ENCODE data around the gene NRXN2.

The NRXN2 gene

GRCh38 chr11:64661146-64661545, 61.9 kb downstream of the NRXN2 start:
- in situ Hi-C loops (cut with MboI; ENCODE audit: low pct_unique_long_range_greater_than_20kb, low sequenced_read_pairs), result no loop called here
- no peak for DNase-seq

DNA sequence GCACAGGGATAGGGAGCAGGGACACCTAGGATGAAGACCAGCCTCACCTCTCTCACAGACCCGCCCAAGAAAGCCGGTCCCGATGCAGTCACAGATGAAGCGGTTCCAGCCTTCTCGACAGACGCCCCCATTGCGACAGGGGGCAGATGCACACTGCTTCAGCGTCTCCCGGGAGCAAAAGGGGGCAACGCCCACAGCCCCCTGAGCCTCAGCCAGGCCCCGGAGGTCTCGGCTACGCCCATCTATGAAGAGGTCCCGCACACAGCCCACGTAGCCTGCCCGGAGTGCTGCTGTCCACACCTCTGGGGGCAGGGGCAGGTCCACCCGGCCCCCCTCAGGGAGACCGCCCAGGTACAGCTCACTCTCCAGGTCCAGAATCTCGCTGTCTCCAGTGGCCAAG, 62.3 kb downstream of the NRXN2 start:
- in situ Hi-C loops (cut with MboI; ENCODE audit: low pct_unique_long_range_greater_than_20kb, low sequenced_read_pairs), result no loop called here
- no peak for DNase-seq

DNA sequence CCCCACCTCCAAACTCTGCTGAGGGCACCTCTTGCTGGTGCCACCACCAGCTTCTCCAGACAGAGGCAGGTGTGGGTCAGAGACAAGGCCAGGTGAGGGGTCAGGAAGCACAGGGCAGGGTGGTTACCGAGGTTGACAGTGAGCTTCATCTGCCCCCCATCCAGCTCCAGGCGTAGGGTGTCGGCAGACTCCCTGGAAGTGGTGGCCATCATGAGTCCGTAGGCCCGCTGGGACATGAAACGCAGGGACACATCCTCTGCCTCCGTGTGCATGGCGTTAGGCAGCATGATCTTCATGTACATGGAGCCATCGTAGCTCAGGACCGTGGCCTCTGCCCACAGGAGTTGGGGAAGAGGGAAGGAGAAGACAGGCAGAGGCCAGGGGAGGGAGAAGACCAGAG, 62.8 kb downstream of the NRXN2 start:
- DNase-seq, result no peak
- in situ Hi-C loops (cut with MboI; ENCODE audit: low pct_unique_long_range_greater_than_20kb, low sequenced_read_pairs), result no loop called here

DNA sequence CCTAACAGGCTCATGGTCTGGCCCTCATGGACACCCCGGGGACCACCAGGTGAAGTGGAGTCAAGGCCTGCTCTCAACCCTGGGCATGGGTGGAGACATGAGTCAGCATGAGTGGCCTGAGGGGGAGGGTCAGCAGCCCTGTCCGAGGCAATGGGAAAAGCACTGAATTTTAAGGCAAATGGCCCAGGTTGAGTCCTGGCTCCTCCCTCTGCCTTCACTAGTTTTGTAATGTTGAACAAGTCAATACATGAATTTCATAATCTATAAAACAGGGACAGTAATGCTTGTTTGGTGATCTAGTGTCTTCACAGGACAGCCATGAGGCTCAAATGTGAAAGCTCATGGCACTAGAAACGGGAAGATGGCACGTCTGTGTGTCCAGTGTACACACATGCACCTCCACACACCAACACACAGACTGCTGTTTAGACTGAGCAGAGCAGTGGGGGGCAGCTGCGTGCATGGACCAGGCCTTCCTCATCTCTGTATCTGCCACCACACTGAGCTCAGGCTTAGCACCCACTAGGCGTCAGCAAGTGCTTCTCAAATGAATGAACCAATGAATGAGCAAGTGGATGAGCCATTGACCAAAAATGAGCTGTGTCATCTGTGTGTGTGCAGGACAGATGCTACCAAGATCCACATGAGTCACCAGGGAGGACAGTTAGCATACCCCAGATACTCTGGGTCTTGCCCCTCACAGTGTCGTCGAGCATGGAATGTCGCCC, 63.4 kb downstream of the NRXN2 start:
- in situ Hi-C loops (cut with MboI; ENCODE audit: low pct_unique_long_range_greater_than_20kb, low sequenced_read_pairs), result no loop called here

GRCh38 chr11:64658265-64658664, 64.7 kb downstream of the NRXN2 start:
- no peak for DNase-seq
- in situ Hi-C loops (cut with MboI; ENCODE audit: low pct_unique_long_range_greater_than_20kb, low sequenced_read_pairs), result no loop called here

More for the DNA sequence above, 63.4 kb downstream of the NRXN2 start:
- no peak for DNase-seq

DNA sequence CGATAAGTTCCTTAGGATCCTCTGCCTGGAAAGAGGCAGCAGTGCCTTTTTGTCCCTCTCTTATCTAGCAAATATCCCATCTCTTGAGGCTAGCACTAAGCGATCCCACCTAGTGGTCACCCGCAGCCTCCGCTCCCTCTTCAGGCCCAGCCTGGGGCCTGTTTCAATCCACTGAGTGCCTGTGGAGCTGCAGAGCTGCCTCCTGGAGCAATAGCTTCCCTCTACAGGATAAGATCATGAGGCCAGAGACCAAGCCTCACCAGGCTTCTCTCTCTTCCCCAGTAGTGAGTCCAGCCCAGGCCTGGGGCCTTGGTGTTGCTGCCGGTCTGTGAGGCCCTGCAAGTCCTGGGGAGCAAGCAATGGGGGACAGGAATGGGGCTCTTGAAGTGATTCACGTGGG, 66.1 kb downstream of the NRXN2 start:
- DNase-seq, result no peak
- in situ Hi-C loops (cut with MboI; ENCODE audit: low pct_unique_long_range_greater_than_20kb, low sequenced_read_pairs), result no loop called here

DNA sequence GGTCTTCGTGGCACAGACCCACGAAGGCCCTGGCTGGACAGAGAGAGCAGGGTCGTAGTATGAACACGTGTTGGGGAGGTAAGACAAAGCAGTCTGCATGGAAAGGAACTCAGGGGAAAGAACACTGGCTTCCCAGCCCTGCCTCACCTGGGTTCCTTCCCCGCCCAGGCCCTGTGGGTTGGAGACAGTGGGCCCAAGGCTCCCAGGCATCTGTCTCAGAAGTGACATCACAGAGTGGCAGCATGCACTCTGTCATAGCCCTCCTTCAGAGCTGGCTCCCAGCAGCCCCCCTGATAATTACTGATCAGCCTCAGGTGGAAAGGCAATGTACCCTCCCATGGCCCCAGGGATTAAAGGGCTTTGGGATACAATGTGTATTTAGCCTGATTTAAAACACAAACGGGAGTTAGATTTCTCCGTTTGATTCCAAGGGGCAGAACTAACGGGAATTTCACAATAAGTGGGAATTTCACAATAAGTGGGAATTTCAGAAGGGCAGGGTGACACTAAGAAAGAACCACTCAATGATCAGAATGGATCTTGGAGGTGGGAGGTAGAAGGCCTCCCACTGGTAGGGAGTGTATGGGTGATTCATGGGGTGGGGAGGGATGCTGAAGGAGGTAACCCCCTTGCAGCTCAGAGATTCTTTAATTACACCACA, 66.9 kb downstream of the NRXN2 start:
- DNase-seq, result no peak
- in situ Hi-C loops (cut with MboI; ENCODE audit: low pct_unique_long_range_greater_than_20kb, low sequenced_read_pairs), result no loop called here

GRCh38 chr11:64654958-64655541, 67.9 kb downstream of the NRXN2 start:
- in situ Hi-C loops (cut with MboI; ENCODE audit: low pct_unique_long_range_greater_than_20kb, low sequenced_read_pairs), result no loop called here
- peak; percentile 83 for DNase-seq

- no peak for DNase-seq
- in situ Hi-C loops (cut with MboI; ENCODE audit: low pct_unique_long_range_greater_than_20kb, low sequenced_read_pairs), result no loop called here
These were observed 68.6 kb downstream of the NRXN2 start for GRCh38 chr11:64654439-64654838.

DNA sequence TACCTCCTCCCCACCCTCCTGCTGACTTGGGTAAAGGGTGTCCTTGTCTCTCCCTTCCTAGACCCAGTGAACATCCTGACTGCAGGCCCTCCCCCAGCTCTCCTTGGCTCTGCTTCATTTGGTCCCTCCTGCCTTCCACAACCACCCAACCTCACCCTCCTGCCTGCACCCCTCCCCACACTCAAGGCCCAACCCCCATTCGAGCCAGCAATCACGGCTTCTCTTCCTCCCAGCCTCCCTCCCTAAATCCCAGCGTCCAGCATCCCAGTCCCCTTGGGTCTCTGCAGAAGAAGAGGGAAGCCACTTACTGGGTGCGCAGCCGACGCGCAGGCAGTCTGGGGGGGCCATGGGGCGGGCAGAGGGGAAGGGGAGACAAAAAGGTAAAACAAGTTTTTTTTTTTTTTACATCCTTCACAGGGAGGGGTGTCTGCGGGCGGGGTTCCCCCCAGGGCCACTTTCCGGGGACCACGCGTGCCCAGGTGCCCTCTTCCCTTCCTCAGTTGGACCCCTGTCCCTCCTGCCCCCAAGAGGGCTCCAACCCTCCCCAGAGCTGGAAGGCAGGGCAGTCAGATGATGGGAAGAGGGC, 69.5 kb downstream of the NRXN2 start:
- in situ Hi-C loops (cut with MboI; ENCODE audit: low pct_unique_long_range_greater_than_20kb, low sequenced_read_pairs), result no loop called here
- no peak for DNase-seq

DNA sequence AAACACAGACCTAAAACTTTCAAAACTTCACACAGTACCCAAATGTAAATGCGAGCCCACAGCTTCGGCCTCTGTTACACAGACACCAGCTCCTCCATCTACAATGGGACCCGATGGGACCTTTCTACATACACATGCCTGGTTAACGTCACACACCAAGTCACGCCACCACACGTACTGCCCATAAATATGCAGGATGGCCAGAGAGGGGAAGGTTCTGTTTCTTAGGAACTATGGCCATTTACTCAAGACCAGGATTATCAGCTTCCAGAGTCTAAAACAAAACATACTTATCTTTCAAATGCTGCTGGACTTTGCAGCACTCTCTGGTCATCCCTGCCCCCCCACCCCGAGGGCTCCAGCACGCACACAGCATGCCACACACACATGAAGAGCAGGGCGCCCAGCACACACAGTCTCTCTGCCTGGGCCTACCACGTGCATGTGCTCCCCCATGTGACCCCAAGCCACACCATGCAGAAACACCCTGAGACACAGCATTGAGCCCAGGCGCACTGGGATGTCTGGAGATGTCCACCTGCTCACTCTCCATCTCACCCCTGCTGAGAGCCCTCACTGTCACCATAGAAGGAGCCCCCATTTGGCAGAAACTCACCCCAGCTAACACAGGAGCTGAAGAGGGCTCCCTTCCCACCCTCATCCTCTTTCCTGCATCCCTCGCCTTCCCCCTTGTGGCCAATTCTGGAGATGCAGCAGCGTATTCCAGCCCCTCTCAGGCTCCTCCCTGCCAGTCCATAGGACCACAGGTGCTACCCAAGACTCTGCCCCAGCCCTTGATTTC, 70.2 kb downstream of the NRXN2 start:
- in situ Hi-C loops (cut with MboI; ENCODE audit: low pct_unique_long_range_greater_than_20kb, low sequenced_read_pairs), result no loop called here
- DNase-seq, result peak; percentile 92

GRCh38 chr11:64650923-64651523, 72.0 kb downstream of the NRXN2 start:
- in situ Hi-C loops (cut with MboI; ENCODE audit: low pct_unique_long_range_greater_than_20kb, low sequenced_read_pairs), result no loop called here
- DNase-seq, result peak; percentile 64

GRCh38 chr11:64649291-64649697, 73.7 kb downstream of the NRXN2 start:
- in situ Hi-C loops (cut with MboI; ENCODE audit: low pct_unique_long_range_greater_than_20kb, low sequenced_read_pairs), result no loop called here
- peak; percentile 51 for DNase-seq

GRCh38 chr11:64648551-64648950, 74.4 kb downstream of the NRXN2 start:
- in situ Hi-C loops (cut with MboI; ENCODE audit: low pct_unique_long_range_greater_than_20kb, low sequenced_read_pairs), result no loop called here
- DNase-seq, result no peak

DNA sequence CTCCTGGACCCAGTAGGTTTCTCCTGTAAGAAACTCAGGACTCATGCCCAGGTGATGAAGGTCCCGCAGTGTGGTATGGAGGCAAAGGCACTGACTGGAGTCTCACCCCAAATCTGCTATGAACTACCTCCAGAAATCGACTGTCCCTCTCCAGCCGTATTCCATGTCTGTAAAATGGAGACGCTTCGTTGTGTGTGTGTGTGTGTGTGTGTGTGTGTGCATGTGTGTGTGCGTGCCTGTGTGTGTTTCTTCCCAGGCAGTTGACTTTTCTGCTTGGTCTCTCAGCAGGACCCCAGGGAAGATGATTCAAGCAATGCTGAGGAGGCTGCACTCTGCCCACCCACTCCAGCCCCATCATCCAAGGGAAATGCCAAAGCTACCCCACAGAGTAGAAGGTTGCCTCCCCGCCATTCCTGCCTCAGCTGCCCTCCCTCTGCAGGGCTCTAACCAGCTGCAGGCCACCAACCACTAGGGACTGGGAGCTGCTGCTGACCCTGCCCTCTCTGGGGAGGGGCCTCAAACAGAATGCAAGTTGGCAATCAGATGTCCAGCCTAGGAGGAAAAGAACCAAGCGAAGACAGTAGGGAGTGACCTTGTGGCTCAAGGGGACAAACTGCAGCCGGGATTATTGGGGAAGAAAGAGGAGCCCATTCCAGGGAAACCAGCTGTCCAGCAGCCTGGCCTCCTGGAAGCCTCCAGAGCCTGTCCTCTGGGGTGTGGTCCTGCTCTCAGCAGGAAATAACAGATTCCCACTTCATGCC, 75.8 kb downstream of the NRXN2 start:
- in situ Hi-C loops (cut with MboI; ENCODE audit: low pct_unique_long_range_greater_than_20kb, low sequenced_read_pairs), result no loop called here
- no peak for DNase-seq

DNA sequence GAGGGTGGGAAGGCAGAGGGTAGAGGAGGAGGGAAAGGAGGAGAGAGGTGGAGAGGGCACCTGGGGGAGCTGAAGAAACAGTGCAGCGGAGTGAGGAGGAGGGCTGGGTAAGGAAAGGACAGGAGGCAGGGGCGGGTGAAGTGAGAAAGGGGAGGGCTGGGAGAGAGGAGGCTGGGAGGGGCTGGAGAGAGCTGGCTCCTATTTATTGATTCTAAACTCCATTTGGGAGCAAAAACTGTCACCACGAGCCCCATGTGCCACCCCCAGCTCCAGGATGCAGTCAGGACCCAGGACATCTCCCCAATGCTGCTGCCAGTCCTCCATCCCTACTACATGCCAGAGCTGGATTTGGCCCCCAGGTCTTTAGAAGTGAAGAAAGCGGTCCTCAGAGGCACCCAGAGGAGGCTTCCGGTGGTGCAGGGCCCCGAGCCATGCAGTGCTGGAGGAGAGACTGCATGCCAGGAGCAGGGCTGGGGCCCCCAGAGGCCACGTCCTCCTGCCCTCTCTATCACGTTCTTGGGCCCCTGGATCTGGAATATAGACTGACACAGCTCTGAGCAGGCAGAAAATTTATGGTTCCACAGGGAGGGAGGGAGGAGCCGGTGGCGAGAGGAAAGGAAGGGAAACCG, 78.2 kb downstream of the NRXN2 start:
- peak; percentile 47 for DNase-seq
- in situ Hi-C loops (cut with MboI; ENCODE audit: low pct_unique_long_range_greater_than_20kb, low sequenced_read_pairs), result no loop called here

DNA sequence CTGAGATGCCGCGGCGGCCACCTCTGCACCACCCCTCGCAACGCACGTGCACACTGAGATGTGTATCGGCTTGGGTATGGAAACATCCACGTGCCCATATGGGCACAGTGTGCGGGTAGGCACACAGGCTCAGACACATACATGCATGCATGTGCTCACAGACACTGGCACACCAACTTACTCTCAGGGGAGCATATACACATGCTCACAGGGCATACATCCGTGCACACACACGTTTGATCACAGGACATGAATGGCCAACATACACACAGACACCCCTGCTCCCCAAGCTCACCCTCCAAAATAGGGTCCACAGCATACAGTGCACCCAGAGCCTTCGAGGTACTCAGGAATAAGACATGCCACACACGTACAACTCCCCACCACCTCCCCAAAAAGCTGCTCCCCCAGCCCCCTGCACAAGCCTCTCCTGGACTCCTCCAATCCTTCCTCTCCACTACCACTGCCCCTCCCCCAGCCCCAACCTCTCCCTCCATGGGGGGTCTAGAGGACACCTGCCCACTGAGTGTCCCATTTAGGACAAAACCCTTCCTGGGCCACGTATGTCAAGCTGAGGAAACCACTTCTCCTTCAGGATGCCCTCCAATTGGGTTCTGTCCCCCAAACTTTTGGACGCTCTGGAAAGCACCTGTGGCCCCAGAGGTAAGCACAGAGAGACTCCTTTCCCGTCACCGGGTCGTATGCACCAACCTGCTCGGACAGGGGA, 78.9 kb downstream of the NRXN2 start:
- no peak for DNase-seq
- in situ Hi-C loops (cut with MboI; ENCODE audit: low pct_unique_long_range_greater_than_20kb, low sequenced_read_pairs), result no loop called here

Measured in KBM-7 (cell line).